K562 (cell line): ENCODE measurements around the gene METTL24. TPM values are rescaled to one million over a fixed set of nuclear protein-coding genes. Genes with fewer than 3 reads are reported as not detected.

ENCODE experiments used
- CHD1 ChIP-seq: fragments of 200-600 bp; sonication (generic); IDR thresholded peaks from one replicate; pipeline ENCODE4 v1.6.1; 2012; ENCODE audit warnings: mild to moderate bottlenecking, moderate library complexity, low read length, inconsistent platforms
- CHD7 ChIP-seq: fragments of 200-600 bp; sonication (generic); IDR thresholded peaks from one replicate; pipeline ENCODE4 v1.6.1; 2012; ENCODE audit warnings: mild to moderate bottlenecking, low read depth, low read length, inconsistent platforms
- HCFC1 ChIP-seq: IDR thresholded peaks from 2 replicates; pipeline ENCODE4 v1.6.1; 2012; ENCODE audit warnings: low read depth, low read length, improper control_type of control experiment
- HOXB6 ChIP-seq: fragments of 250-450 bp; sonication (Bioruptor Pico); IDR thresholded peaks from 2 replicates; pipeline ENCODE4 v1.5.1; 2022; ENCODE audit warnings: mild to moderate bottlenecking, borderline replicate concordance
- MCM5 ChIP-seq: fragments of 450-650 bp; IDR thresholded peaks from 2 replicates; pipeline ENCODE4 v1.6.1; 2016; ENCODE audit warnings: low read depth
- NONO ChIP-seq, 2 experiments: fragments of 200-400 bp in 1 of 2; fragments of 450-650 bp in 1 of 2; formaldehyde crosslinking in 1 of 2; IDR thresholded peaks; 2 replicates each; pipeline ENCODE4 v1.6.1; 2017; ENCODE audit warnings: low read depth in 2 of 2, mild to moderate bottlenecking in 2 of 2, moderate library complexity in 2 of 2, low read length in 1 of 2
- ZC3H11A ChIP-seq: IDR thresholded peaks from 2 replicates; pipeline ENCODE4 v1.6.1; 2012; ENCODE audit warnings: low read depth, low read length, improper control_type of control experiment
- ZNF232 ChIP-seq: sonication (generic); formaldehyde crosslinking; IDR thresholded peaks from 2 replicates; pipeline ENCODE4 v1.8.0; 2022; ENCODE audit warnings: mild to moderate bottlenecking, missing genetic modification reagents
- ZNF277 ChIP-seq: fragments of 250-450 bp; sonication (Bioruptor Pico); IDR thresholded peaks from 2 replicates; pipeline ENCODE4 v1.8.0; 2022; ENCODE audit warnings: inconsistent platforms, mild to moderate bottlenecking, moderate library complexity, borderline replicate concordance
- ZNF408 ChIP-seq: fragments of 250-450 bp; sonication (Bioruptor Pico); IDR thresholded peaks from 2 replicates; pipeline ENCODE4 v1.4.0; 2020; ENCODE audit warnings: low read depth, mild to moderate bottlenecking, moderate library complexity
- ZNF655 ChIP-seq: fragments of 250-450 bp; sonication (Bioruptor Pico); IDR thresholded peaks from 2 replicates; pipeline ENCODE4 v1.5.0; 2021
- polyA plus RNA-seq, 8 experiments: library from polyadenylated mRNA; depleted of rRNA in 4 of 8; stranded (reverse) in 5 of 8; unstranded in 3 of 8; fragments of >200 nt; fragmentation: Nextera tagmentation in 2 of 8; fragmentation: Illumina TruSeq in 1 of 8; extraction: Ambion mirVana in 2 of 8; extraction: Trizol in 1 of 8; gene quantifications; 2 replicates each; pipeline versions ENCODE4 v1.2.1 to v1.2.3, GENCODE V29; 2011 to 2014; ENCODE audit warnings: inconsistent platforms in 1 of 8, missing spikeins in 1 of 8
- total RNA-seq, 7 experiments: library from RNA; depleted of rRNA in 6 of 7; stranded (reverse); fragments of >200 nt in 6 of 7; fragmentation: Illumina TruSeq in 2 of 7; extraction: Trizol in 2 of 7; gene quantifications; 2 replicates each; pipeline versions ENCODE4 v1.2.1 to v1.2.3, GENCODE V29; 2011 to 2021; ENCODE audit warnings: low replicate concordance in 1 of 7
- TF ChIP-seq, protein P1 (sequence below): fragments of 250-450 bp; sonication (Bioruptor Pico); IDR thresholded peaks from 2 replicates; pipeline ENCODE4 v1.8.0; 2021; ENCODE audit warnings: moderate library complexity, mild to moderate bottlenecking, inconsistent platforms

Gene METTL24
- total and polyA plus RNA-seq, 9 of the 15 experiments (the other 6 are each of a cell fraction or from before 2014, with no cell fraction given) = not detected

DNA sequence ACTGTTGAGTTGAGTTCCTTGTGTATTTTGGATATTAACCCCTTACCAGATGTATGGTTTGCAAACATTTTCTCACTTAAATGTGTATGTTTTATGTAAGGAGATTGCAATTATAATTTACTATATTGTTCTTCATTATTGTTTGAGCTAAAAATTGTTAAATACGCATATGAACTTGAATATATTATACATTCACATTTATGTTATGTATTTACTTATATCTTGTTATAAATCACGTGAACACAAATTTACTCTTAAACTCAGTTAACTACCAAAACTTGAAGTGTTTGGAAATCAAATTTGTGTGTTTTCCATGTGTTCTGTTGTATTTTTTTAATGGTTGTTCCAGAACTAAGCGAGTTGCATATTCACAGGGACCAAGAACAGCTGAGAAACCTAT lies 159.6 kb downstream of the METTL24 start (continued):
- peak; percentile 97 for TF ChIP-seq ZNF277 (CRISPR knock-in tag)
- TF ChIP-seq CHD1 = no peak
- TF ChIP-seq, protein P1, sequence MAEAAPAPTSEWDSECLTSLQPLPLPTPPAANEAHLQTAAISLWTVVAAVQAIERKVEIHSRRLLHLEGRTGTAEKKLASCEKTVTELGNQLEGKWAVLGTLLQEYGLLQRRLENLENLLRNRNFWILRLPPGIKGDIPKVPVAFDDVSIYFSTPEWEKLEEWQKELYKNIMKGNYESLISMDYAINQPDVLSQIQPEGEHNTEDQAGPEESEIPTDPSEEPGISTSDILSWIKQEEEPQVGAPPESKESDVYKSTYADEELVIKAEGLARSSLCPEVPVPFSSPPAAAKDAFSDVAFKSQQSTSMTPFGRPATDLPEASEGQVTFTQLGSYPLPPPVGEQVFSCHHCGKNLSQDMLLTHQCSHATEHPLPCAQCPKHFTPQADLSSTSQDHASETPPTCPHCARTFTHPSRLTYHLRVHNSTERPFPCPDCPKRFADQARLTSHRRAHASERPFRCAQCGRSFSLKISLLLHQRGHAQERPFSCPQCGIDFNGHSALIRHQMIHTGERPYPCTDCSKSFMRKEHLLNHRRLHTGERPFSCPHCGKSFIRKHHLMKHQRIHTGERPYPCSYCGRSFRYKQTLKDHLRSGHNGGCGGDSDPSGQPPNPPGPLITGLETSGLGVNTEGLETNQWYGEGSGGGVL = no peak
- TF ChIP-seq ZNF655 (CRISPR knock-in tag) = no peak
- 0 out of 2 replicates have a peak, but pooled peaks have one; percentile 76 for TF ChIP-seq ZNF408 (CRISPR knock-in tag)
- no peak for TF ChIP-seq NONO (IDR thresholded peaks at IDR 0.05; ENCODE audit: low read depth in 2 of 2, low read length in 1 of 2)
- TF ChIP-seq ZNF232 (CRISPR knock-in tag) = no peak
- no peak for TF ChIP-seq HCFC1
- TF ChIP-seq ZC3H11A = no peak
- peak; percentile 70; the same call in 1 of the 2 replicates for TF ChIP-seq HOXB6 (CRISPR knock-in tag)
- no peak for TF ChIP-seq MCM5
- TF ChIP-seq CHD7 = no peak
